Mucosa of stomach (tissue), 1 donor: ENCODE data around the gene STKLD1.
A peak's percentile ranks its signal among the peaks of the same experiment; 100 is the strongest.

Experiments
- H3K27me3 ChIP-seq: one replicate; pipeline ENCODE4 v1.7.0; 2013; ENCODE audit warnings: mild to moderate bottlenecking, low read length; ENCODE audit not compliant: control insufficient read depth, insufficient read depth
- H3K36me3 ChIP-seq: one replicate; pipeline ENCODE4 v1.7.0; 2013; ENCODE audit warnings: low read length; ENCODE audit not compliant: control insufficient read depth, insufficient read depth
- H3K4me1 ChIP-seq: one replicate; pipeline ENCODE4 v1.7.0; 2013; ENCODE audit warnings: mild to moderate bottlenecking, low read length; ENCODE audit not compliant: control insufficient read depth, insufficient read depth
- H3K4me3 ChIP-seq: one replicate; pipeline ENCODE4 v1.7.0; 2013; ENCODE audit warnings: low read length
- H3K9ac ChIP-seq: one replicate; pipeline ENCODE4 v1.7.0; 2013; ENCODE audit warnings: mild to moderate bottlenecking, low read length, moderate library complexity
- H3K9me3 ChIP-seq: one replicate; pipeline ENCODE4 v1.7.0; 2013; ENCODE audit warnings: mild to moderate bottlenecking, low read length, moderate library complexity; ENCODE audit not compliant: control insufficient read depth
- donor health status: Pancreatic carcinoma.

Gene STKLD1

GRCh38 chr9:133356391-133357091 is 19.6 kb upstream of the STKLD1 start, which contains the start of the genes SURF1 and SURF2:
SURF1 (minus strand) TSS chr9:133356487; CDS start chr9:133356453, 34 bp downstream.
SURF2 (plus strand) TSS chr9:133356550; CDS start chr9:133356593, 43 bp downstream.
- H3K27me3 ChIP-seq = no peaks in the 10 kb centered on the region
- H3K36me3 ChIP-seq = peaks cover 23% of the 10 kb centered on the region
- peaks cover 42% of the 10 kb centered on the region for H3K4me1 ChIP-seq
- peak within 1 kb of the TSS; percentile 75 for H3K9ac ChIP-seq
- no peaks in the 10 kb centered on the region for H3K9me3 ChIP-seq
- peak within 1 kb of the TSS; percentile 41 for H3K4me3 ChIP-seq

GRCh38 chr9:133357656-133358055 is 18.5 kb upstream of the STKLD1 start:
- Histone ChIP-seq H3K9ac (no peak overlapping the region), H3K9me3 (no peaks in the 10 kb centered on the region), H3K4me3 (no peak overlapping the region), H3K27me3 (no peaks in the 10 kb centered on the region), H3K36me3 (peaks cover 15% of the 10 kb centered on the region), H3K4me1 (peaks cover 42% of the 10 kb centered on the region)

- Histone ChIP-seq H3K36me3 (peaks cover 4% of the 10 kb centered on the region), H3K9ac (no peak overlapping the region)
These were observed 16.6 kb upstream of the STKLD1 start for GRCh38 chr9:133359399-133360175.

GRCh38 chr9:133360400-133361393 is 15.5 kb upstream of the STKLD1 start:
- H3K9ac ChIP-seq = no peak overlapping the region
- H3K27me3 ChIP-seq = no peaks in the 10 kb centered on the region
- H3K4me3 ChIP-seq = no peak overlapping the region
- peaks cover 33% of the 10 kb centered on the region for H3K4me1 ChIP-seq
- no peaks in the 10 kb centered on the region for H3K9me3 ChIP-seq
- H3K36me3 ChIP-seq = peaks cover 11% of the 10 kb centered on the region

More at GRCh38 chr9:133359399-133360175, 16.6 kb upstream of the STKLD1 start:
- Histone ChIP-seq H3K4me3 (no peak overlapping the region), H3K9me3 (no peaks in the 10 kb centered on the region), H3K27me3 (no peaks in the 10 kb centered on the region), H3K4me1 (peaks cover 42% of the 10 kb centered on the region)

- peaks cover 17% of the 10 kb centered on the region for H3K36me3 ChIP-seq
- H3K9ac ChIP-seq = no peak overlapping the region
- H3K27me3 ChIP-seq = no peaks in the 10 kb centered on the region
- H3K4me1 ChIP-seq = peaks cover 33% of the 10 kb centered on the region
- H3K9me3 ChIP-seq = no peaks in the 10 kb centered on the region
- H3K4me3 ChIP-seq = no peak overlapping the region
These were observed 14.6 kb upstream of the STKLD1 start for GRCh38 chr9:133361507-133362092.

- Histone ChIP-seq H3K4me1 (peaks cover 28% of the 10 kb centered on the region), H3K4me3 (no peak overlapping the region), H3K9ac (no peak overlapping the region), H3K27me3 (no peaks in the 10 kb centered on the region), H3K9me3 (no peaks in the 10 kb centered on the region), H3K36me3 (peaks cover 18% of the 10 kb centered on the region)
These were observed 13.7 kb upstream of the STKLD1 start for GRCh38 chr9:133362359-133363044.

GRCh38 chr9:133366435-133366834 is 9.7 kb upstream of the STKLD1 start:
- Histone ChIP-seq H3K27me3 (no peaks in the 10 kb centered on the region), H3K4me3 (no peak overlapping the region), H3K36me3 (peaks cover 18% of the 10 kb centered on the region), H3K4me1 (peaks cover 39% of the 10 kb centered on the region), H3K9me3 (no peaks in the 10 kb centered on the region), H3K9ac (no peak overlapping the region)

- peaks cover 14% of the 10 kb centered on the region for H3K36me3 ChIP-seq
- H3K9ac ChIP-seq = no peak overlapping the region
These were observed 8.9 kb upstream of the STKLD1 start for GRCh38 chr9:133367221-133367620.

GRCh38 chr9:133367778-133368177 is 8.4 kb upstream of the STKLD1 start:
- Histone ChIP-seq H3K9me3 (no peaks in the 10 kb centered on the region), H3K9ac (no peak overlapping the region), H3K4me3 (no peak overlapping the region), H3K27me3 (no peaks in the 10 kb centered on the region), H3K36me3 (peaks cover 14% of the 10 kb centered on the region), H3K4me1 (peaks cover 51% of the 10 kb centered on the region)

More at GRCh38 chr9:133367221-133367620, 8.9 kb upstream of the STKLD1 start:
- Histone ChIP-seq H3K4me3 (no peak overlapping the region), H3K9me3 (no peaks in the 10 kb centered on the region), H3K4me1 (peaks cover 47% of the 10 kb centered on the region), H3K27me3 (no peaks in the 10 kb centered on the region)

GRCh38 chr9:133368249-133368881 is 7.8 kb upstream of the STKLD1 start:
- no peak overlapping the region for H3K4me3 ChIP-seq
- no peaks in the 10 kb centered on the region for H3K9me3 ChIP-seq
- H3K4me1 ChIP-seq = peaks cover 56% of the 10 kb centered on the region
- H3K27me3 ChIP-seq = no peaks in the 10 kb centered on the region
- H3K36me3 ChIP-seq = peaks cover 14% of the 10 kb centered on the region
- no peak overlapping the region for H3K9ac ChIP-seq
